CD1c-positive myeloid dendritic cell (primary cell): ENCODE measurements around the gene ANAPC2.

Experiments
- DNase-seq: peaks from one replicate; pipeline ENCODE4 v3.0.0-alpha.2; 2016; ENCODE audit errors: extremely low spot score

The ANAPC2 gene

DNA sequence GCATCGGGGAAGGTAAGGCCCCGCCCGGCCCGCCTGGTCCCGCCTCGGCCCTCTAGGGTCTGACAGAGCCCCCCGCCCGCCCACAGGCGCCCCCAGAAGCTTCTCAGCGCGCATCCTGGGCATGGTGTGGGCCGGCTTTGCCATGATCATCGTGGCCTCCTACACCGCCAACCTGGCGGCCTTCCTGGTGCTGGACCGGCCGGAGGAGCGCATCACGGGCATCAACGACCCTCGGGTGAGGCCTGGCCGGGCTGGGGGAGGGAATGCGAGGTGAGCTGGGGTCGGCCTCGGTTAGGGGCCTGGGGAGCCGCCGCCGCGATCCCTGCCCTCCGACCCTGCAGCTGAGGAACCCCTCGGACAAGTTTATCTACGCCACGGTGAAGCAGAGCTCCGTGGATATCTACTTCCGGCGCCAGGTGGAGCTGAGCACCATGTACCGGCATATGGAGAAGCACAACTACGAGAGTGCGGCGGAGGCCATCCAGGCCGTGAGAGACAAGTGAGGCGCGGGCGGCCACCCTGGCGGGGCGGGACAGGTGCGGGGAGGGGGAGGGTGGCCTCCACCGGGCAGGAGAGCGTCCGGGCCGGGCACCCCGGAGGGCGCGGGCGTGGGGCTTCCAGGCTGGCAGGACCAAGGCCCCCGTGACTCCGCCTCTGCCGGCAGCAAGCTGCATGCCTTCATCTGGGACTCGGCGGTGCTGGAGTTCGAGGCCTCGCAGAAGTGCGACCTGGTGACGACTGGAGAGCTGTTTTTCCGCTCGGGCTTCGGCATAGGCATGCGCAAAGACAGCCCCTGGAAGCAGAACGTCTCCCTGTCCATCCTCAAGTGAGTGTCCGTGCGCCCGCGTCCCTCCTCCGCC, 25.6 kb downstream of the ANAPC2 start:
- peak; percentile 21 for DNase-seq

DNA sequence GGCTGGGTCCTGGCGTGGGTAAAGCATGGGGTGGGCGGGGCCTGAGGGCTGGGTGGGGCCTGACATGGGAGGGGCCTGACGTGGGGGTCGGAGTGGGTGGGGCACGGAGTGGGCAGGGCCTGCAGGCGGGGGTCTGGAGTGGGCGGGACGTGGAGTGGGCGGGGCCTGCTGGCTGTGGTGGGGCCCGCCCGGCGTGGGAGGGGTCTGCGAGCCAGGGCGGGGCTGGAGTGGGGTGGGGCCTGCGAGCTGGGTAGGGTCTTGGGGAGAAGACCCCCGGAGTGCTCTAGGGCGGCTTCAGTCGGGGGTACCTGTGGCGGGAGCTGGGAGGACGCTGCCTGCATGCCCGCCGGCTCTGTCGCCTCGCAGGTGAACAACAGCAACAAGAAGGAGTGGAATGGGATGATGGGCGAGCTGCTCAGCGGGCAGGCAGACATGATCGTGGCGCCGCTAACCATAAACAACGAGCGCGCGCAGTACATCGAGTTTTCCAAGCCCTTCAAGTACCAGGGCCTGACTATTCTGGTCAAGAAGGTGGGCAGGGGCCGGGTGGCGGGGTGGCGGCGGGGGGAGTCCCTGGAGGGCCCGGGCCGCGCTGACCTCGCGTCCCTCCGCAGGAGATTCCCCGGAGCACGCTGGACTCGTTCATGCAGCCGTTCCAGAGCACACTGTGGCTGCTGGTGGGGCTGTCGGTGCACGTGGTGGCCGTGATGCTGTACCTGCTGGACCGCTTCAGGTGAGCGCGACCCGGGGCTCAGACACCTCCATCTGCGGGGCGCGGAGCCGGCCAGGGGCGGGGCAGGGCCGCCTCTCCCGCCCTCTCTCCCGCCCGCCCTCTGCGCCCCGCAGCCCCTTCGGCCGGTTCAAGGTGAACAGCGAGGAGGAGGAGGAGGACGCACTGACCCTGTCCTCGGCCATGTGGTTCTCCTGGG, 26.5 kb downstream of the ANAPC2 start:
- DNase-seq, result no peak

DNA sequence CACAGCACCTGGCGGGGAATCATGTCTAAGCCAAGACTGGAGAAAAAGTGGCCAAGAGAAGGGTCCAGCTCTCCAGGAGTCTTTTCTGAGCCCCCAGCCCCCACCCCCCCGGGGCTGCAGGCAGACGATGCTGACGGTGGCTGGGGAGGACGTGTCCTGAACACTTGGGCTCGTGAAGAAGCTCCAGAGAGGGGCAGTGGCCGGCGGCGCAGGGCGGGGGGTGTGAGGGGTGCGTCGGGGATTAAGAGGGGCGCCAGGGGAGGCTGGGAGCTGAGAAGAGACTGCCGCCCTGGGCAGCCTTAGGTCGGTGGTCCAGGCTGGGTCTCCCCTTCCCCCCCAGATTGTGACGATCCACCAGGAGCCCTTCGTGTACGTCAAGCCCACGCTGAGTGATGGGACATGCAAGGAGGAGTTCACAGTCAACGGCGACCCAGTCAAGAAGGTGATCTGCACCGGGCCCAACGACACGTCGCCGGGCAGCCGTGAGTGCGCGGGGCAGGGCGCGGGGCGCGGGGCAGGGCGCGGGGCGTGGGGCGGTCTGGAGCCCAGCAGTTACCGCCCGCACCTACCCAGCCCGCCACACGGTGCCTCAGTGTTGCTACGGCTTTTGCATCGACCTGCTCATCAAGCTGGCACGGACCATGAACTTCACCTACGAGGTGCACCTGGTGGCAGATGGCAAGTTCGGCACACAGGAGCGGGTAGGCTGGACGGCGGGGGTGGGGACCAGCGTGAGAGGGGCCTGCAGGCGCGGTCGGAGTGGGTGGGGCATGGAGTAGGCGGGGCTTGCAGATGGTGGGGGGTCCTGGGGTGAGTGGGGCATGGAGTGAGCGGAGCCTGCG, 27.4 kb downstream of the ANAPC2 start:
- DNase-seq, result no peak

DNA sequence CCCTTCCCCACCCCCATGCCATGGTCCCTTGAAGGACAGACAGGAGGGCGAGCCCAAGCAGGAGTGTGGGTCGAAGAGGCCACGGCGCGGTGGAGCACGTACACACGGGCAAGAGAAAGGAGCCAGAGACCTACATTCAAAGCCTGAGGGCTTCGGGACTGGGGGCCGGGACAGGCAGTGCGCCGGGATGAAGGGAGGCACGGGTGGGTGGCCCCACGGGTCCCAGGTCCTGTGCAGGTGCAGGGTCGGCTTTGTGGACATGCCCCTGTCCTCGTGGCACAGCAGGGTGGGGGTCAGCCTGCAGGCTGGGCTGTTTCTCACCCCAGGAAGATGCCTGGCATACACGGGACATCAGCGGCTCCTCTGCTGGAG, 28.3 kb downstream of the ANAPC2 start:
- DNase-seq, result no peak

DNA sequence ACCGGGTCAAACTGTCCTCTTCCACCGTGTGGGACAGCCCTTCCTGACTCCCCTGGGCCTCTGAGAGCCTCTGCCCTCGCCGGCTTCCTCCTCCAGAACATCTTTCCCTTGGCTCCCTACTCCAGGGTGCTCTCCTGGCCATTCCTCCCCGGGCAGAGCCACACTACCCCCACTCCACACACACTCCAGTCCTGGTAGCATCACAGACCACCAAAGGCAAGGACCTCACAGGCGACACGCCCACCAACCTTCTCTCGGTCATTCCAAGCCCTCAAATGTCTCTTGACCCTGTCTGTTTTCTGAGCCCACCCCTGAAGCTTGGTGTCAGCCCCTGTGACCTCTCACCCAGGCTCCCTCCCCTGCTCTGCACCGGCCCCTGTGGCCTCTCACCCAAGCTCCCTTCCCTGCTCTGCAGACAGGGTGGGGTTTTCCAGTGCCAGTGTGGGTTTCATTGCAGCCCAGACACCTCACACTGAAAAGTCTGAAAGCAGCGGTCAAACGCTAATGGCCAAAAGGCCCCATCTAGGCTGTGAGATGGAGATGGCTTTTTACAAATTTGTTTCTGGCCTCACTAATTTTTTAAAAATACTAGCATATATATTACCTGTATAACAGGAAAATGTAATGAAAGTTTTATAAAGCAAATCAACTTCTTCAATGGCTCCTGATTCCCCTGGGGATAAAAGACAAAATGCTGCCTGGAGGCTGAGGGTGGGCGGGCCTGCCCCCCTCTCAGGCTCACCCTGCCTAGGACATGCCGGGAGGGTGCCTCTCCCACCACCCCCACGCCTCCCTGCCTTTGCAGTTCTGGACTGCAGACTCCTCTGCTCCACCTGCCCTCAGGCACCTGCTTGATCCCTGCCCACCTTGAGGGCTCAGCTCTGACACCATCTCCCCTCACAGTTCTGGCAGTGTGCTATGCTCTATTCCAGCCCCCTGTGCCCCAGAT, 29.0 kb downstream of the ANAPC2 start:
- DNase-seq, result no peak

DNA sequence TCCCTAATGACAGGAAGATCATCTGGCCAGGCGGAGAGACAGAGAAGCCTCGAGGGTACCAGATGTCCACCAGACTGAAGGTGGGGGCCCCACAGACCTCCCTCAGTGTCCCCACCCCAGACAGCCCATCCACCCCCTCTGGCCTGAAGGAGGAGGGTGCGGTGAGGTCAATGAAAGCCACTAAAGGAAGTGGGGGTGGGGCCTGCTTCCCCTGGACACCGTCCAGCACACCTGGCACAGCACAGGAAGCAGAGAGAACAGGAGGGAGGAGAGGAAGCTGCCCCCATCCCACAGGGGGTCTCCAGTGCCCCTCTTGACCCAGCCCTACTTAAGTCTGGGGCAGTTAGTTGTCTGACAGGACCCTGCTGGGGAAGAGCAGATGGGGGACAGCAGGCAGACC, 29.7 kb downstream of the ANAPC2 start:
- no peak for DNase-seq

DNA sequence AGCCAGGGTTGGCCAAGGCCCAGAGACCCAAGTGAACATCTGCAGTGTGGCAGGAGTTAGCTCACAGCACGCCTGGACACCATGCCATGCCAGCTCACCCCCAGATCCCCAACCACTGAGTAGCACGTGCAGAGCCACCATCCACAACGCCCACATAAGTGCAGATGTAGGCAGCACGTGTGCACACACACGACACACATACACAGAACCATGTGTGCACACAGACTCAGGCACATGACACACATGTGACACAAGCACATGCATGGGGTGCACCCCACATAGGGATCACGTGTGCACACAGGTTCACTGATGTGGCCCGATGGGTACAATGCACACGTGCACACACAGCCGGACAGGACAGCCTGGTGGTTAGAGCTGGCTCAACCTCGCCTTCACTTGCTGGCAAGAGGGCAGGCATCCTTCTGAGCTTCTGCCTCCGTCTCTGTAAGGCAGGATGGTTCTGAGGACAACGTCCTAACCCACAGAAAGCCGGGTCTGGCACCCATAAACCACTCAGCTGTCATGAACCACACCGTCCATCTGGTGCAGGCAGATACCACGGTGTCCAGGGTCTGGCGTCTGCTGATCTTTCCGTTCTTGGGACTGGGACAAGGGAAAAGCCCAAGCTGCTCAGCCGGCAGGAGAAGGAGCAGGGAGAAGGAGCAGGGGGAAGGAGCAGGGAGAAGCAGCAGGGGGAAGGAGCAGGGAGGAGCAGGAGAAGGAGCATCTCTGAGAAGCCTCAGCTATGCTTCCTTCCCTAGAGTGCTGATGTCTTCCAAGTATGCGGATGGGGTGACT, 30.5 kb downstream of the ANAPC2 start:
- no peak for DNase-seq

DNA sequence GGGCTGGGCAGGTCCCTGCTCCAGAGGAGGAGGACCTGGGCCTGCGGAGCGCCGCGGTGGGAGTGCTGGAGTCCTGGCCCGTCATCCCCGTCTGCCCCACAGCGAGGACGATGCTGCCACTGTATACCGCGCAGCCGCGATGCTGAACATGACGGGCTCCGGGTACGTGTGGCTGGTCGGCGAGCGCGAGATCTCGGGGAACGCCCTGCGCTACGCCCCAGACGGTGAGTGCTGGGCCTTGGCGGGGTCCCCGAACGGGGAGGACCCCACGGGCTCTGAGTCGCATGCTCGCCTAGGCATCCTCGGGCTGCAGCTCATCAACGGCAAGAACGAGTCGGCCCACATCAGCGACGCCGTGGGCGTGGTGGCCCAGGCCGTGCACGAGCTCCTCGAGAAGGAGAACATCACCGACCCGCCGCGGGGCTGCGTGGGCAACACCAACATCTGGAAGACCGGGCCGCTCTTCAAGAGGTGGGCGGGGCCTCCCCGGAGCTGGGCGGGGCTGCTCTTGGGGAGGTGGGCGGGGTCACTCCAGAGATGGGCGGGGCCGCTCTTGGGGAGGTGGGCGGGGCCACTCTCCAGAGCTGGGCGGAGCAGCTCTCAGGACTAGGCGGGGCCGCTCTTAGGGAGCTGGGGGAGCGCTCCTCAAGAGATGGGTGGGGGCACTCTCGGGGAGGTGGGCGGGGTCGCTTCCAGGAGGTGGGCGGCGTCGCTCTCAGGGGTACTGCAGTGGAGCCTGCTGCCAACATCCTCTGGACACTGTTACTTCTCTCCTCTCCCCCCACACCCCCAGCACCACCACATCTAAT, 31.6 kb downstream of the ANAPC2 start:
- peak; percentile 88 for DNase-seq

DNA sequence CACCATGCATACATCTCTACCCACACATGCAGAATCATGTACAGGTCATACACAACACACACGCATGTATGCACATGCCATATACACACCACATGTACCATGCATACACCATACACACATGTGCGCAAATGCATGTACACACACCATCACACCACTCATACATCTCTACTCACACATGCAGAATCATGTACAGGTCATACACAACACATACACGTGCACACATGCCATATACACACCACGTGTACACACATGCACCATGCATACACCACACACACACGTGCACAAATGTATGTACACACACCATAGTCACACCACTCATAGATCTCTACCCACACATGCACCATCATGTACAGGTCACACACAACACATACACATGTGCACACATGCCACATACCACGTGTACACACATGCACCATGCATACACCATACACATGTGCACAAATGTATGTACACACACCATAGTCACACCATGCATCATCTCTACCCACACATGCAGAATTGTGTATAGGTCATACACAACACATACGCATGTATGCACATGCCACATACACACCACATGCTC, 35.4 kb downstream of the ANAPC2 start:
- DNase-seq, result no peak

DNA sequence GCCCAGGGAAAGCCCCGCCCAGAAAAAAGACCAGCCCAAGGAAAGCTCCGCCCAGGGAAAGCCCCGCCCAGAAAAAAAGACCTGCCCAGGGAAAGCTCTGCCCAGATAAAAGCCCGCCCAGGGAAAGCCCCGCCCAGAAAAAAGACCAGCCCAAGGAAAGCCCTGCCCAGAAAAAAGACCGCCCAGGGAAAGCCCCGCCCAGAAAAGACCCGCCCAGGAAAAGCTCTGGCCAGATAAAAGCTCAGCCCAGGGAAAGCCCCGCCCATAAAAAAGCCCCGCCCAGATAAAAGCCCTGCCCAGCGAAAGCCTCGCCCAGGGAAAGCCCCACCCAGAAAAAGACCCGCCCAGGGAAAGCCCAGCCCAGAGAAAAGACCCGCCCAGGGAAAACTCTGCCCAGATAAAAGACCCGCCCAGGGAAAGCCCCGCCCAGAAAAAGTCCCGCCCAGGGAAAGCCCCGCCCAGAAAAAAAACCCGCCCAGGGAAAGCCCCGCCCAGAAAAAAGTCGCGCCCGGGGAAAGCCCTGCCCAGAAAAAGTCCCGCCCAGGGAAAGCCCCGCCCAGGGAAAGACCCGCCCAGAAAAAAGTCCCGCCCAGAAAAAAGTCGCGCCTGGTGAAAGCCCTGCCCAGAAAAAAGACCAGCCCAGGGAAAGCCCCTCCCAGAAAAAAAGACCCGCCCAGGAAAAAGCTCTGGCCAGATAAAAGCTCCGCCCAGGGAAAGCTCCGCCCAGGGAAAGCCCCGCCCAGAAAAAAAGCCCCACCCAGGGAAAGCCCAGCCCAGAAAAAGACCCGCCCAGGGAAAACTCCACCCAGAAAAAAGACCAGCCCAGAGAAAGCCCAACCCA, 37.5 kb downstream of the ANAPC2 start:
- peak; percentile 67 for DNase-seq

DNA sequence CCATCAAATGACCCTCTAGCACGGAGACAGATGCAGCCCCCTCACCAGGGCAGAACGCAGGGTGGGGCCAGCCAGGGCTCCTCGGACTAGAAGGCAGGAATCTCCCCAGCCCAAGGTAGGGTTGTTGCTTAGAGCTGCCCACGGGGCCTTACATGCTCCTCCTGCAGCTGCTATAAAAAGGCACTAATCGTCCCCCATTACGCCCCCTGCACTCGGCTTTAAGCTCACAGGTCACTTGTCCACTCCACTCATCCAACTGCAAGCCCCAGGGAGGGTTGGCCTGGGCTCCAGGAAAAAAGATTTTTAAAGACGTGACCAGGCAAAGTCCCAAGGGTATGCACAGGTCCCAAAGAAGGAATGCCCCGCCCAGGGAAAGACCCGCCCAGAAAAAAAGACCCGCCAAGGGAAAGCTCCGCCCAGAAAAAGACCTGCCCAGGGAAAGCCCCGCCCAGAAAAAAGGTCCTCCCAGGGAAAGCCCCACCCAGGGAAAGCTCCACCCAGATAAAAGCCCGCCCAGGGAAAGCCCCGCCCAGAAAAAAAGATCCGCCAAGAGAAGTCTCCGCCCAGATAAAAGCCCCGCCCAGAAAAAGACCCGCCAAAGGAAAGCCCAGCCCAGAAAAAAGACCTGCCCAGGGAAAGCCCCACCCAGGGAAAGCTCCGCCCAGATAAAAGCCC, 38.3 kb downstream of the ANAPC2 start:
- DNase-seq, result no peak

DNA sequence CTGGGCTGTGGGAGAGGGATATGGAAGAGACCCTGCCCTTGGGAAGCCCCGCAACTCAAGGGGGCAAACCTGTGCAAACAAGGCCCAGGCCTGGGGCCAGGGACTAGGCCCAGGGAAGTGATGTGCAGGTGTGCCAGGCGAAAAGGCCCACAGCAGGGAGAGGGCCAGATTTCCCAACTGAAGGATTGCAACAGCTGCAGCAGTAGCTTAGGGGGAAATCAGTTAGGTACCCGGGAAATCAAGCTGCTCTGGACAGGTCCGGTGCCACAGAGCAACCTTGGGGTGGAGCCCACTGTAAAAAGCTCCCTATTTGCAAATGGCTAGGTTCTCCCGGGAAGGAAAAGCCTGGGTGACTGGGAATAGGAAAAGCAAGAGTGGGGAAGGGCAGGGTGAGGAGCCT, 39.0 kb downstream of the ANAPC2 start:
- DNase-seq, result no peak

DNA sequence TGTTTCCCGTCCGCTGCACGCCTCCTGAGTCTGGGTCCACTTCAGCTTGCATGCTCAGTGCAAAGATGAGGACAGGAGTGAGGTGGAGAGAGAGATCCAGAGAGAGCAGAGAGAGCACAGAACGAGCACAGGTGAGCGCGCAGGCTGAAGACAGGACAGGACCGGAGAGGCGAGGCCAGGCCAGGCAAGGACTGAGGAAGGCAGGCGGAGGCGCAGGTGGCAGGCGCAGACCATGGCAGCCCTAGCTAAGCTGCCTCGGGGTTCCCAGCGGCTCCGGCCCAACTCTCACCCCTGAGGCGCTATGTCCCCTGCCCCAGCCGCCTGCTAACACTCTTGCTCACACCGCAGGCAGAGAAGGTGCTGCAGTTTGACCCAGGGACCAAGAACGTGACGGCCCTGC, 39.7 kb downstream of the ANAPC2 start:
- no peak for DNase-seq

DNA sequence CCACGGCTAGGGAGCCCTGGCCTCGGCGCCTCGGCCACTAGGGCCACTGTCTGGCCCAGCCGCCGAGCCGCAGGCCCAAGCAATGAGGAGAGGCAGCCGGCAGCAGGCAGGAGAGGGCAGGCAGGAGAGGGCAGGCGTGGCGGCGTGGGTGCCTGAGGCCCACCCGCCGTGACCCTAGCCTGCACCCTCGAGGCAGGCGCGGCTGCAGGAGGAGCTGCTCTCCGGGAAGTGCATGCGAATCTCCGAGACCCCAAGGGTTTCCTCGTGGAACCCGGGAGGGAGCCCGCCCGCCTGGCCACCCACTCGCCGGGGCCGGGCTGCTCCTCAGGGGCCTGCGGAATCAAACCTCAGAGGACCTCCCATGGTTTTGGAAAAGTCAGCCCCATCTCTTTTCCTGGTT, 40.1 kb downstream of the ANAPC2 start:
- DNase-seq, result no peak

DNA sequence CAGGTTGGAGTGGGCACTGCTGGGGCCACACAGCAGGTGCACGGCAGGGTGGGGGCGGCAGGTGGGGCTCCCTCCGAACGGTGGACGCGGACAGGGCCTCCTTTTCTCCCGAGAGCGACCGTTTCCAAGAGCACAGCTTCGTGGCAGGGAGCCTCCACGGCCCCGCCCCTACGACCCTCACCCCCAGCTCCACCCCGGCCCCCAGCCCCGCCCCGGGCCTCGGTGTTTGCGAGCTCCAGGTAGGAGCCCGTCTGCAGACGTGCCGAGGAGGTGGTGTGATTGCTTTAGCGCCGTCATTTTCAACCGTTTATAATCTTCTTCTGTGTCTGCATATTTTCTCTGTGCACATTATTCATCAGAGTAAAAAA, 40.6 kb downstream of the ANAPC2 start:
- DNase-seq, result no peak

DNA sequence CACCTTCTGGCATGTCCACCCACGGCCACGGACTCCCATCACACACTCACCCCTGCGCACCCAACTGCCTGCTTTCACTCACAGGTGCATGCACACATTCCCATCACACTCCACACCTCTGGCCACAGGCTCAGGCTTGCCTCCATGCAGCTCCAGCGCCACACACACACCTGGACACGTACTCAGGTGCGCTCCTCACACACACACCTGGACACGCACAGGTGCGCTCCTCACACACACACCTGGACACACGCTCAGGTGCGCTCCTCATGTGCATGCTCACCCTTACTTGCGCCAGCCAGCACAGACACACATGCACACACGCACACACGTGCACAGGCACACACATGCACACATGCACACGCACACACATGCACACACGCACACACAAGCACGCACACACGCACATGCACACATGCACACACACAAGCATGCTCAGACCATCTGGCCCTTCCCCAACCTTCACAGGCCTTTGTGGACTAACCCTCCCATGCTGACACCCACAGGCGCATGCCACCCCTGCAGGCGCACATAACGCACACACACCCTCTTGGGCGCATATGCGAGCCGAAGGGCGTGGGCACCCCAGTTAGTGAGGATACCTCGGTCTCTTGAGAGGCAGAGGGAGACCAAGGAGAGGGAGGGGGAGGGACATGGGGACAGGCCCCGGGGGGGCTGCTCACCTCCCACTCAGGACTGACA, 41.1 kb downstream of the ANAPC2 start:
- DNase-seq, result no peak

DNA sequence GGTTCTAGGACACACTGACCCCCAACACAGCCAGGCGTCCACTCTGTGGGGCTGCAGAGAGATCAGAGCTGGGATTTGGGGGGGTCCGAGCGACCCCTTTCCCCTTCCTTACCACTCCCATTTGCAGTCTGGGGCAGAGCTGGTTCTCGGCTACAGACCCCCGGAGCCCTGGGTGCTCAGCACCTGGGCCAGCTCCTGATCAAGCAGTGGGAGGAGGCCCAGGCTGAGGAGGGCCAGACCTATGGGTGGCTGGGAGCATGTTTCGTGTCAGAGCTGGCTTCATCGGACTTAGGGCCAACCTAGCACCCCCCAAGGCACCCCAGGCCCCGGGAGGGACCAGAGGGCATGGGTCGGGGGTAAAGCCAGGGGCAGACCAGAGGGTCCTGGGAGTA, 41.8 kb downstream of the ANAPC2 start:
- no peak for DNase-seq
